ENCODE data around the gene FAM177A1. TPM values are rescaled to one million over a fixed set of nuclear protein-coding genes. Genes with fewer than 3 reads are reported as not detected.

FAM177A1 gene
- total RNA-seq, 1 donor from 2014 or later: 58.2 TPM

DNA sequence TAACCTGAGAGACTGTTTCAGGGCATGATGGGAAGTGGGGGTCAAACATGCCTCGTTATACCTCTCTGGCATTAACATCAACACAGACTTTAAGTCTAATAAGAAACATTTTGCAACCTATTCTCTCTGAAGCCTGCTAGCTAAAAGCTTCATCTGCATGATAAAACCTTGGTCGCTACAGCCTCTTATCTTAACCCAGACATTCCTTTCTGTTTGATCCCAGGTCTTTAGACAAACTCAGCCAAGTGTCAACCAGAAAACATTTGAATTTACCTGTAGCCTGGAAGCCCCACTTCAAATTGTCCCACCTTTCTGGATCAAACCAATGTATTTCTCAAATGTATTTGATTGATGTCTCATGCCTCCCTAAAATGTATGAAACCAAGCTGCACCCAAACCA lies 66.6 kb downstream of the FAM177A1 start:
- Mint-ChIP-seq H3K27ac (no peak overlapping the region), H3K4me1 (no peaks in the 10 kb centered on the region), H3K9me3 (no peaks in the 10 kb centered on the region), H3K27me3 (ENCODE audit: insufficient read depth, low read depth) (peaks cover 2% of the 10 kb centered on the region), H3K36me3 (peaks cover 48% of the 10 kb centered on the region), H3K4me3 (no peak overlapping the region)
- Histone ChIP-seq H3K36me3 (peaks cover 14% of the 10 kb centered on the region), H3F3A (ENCODE audit: low read depth) (no peaks in the 10 kb centered on the region), H3K9ac (no peak overlapping the region), H3K9me3 (ENCODE audit: low read depth) (no peaks in the 10 kb centered on the region), H3K27me3 (no peaks in the 10 kb centered on the region), H3K79me2 (ENCODE audit: low read depth) (peaks cover 15% of the 10 kb centered on the region), H3K4me3 (no peak overlapping the region), H2AFZ (replicated peaks) (no peak overlapping the region), H3K27ac (no peak overlapping the region), H4K20me1 (ENCODE audit: low read depth) (no peaks in the 10 kb centered on the region), H3K4me1 (no peaks in the 10 kb centered on the region), H3K4me2 (no peak overlapping the region)
- TF ChIP-seq EZH2 (IDR thresholded peaks at IDR 0.05) (no peak), EZH2phosphoT487 (IDR thresholded peaks at IDR 0.05) (no peak)
- TF ChIP-seq, protein P1, sequence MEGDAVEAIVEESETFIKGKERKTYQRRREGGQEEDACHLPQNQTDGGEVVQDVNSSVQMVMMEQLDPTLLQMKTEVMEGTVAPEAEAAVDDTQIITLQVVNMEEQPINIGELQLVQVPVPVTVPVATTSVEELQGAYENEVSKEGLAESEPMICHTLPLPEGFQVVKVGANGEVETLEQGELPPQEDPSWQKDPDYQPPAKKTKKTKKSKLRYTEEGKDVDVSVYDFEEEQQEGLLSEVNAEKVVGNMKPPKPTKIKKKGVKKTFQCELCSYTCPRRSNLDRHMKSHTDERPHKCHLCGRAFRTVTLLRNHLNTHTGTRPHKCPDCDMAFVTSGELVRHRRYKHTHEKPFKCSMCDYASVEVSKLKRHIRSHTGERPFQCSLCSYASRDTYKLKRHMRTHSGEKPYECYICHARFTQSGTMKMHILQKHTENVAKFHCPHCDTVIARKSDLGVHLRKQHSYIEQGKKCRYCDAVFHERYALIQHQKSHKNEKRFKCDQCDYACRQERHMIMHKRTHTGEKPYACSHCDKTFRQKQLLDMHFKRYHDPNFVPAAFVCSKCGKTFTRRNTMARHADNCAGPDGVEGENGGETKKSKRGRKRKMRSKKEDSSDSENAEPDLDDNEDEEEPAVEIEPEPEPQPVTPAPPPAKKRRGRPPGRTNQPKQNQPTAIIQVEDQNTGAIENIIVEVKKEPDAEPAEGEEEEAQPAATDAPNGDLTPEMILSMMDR (IDR thresholded peaks at IDR 0.05): no peak
- no peak for DNase-seq (ENCODE audit: low spot score)

DNA sequence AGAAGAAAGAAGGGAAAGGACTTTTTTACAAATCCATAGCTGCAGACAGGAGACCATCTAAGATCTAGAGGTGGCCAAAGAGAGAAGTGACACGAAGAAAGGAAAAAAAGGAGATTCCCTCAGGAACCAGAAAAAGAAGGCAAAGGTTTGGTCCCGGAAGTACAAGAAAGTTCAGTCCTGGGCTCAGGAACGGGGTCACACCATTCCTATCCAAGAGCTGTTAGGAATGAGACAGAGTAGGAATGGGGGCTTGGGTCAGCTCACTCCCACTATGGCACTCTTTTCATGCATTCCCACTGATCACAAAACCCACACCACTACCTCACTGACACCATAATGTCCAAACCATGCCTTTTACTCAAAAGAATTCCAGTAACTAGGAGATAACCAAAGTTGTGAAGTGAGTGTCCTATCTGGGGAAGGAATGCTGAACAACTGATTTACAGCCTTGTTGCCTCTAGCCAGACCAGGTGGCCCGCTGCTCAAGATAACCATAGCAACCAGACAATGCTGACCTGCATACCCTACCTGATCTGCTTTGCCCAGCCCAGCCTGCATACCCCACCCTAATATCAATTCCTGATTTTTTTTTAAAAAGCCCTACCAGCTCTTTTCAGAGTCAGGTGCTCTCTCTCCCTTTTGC lies 67.4 kb downstream of the FAM177A1 start:
- Histone ChIP-seq H3K27me3 (no peaks in the 10 kb centered on the region), H3K27ac (no peak overlapping the region), H3K9me3 (ENCODE audit: low read depth) (no peaks in the 10 kb centered on the region), H3K4me1 (no peaks in the 10 kb centered on the region), H3K36me3 (peaks cover 14% of the 10 kb centered on the region), H3K9ac (no peak overlapping the region), H3K4me3 (no peak overlapping the region), H3F3A (ENCODE audit: low read depth) (no peaks in the 10 kb centered on the region), H4K20me1 (ENCODE audit: low read depth) (no peaks in the 10 kb centered on the region), H2AFZ (replicated peaks) (no peak overlapping the region), H3K4me2 (no peak overlapping the region), H3K79me2 (ENCODE audit: low read depth) (peaks cover 15% of the 10 kb centered on the region)
- peak overlapping the region; percentile 7 for H3K27ac Mint-ChIP-seq
- peaks cover 3% of the 10 kb centered on the region for H3K4me1 Mint-ChIP-seq
- H3K27me3 Mint-ChIP-seq (ENCODE audit: insufficient read depth, low read depth): peaks cover 2% of the 10 kb centered on the region
- DNase-seq (ENCODE audit: low spot score): no peak
- H3K9me3 Mint-ChIP-seq: no peaks in the 10 kb centered on the region
- TF ChIP-seq EZH2phosphoT487 (IDR thresholded peaks at IDR 0.05): no peak
- TF ChIP-seq EZH2 (IDR thresholded peaks at IDR 0.05): no peak
- TF ChIP-seq, protein P1 (IDR thresholded peaks at IDR 0.05): no peak
- no peak overlapping the region for H3K4me3 Mint-ChIP-seq
- peaks cover 48% of the 10 kb centered on the region for H3K36me3 Mint-ChIP-seq

DNA sequence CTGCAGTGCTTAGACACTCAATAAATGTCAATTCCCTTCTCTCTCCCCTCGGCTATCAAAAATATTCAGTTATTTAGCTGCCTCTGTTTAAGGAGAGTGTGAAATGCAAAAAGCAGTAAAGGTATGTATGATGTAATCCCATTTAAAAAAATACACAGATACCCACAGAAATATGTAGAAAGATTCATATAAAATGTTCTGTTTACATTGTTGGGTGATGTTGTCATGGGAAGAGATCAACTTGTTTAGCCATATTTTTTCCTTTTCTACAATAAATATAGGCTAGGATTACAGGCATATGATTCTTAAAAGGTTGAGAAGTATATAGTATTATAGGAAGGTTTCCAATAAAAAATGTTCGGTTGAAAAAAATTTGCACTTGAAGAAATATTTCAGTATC lies 68.0 kb downstream of the FAM177A1 start:
- no peaks in the 10 kb centered on the region for H3K27me3 ChIP-seq
- no peak overlapping the region for H3K4me2 ChIP-seq
- H3K9ac ChIP-seq: no peak overlapping the region
- DNase-seq (ENCODE audit: low spot score): no peak
- no peaks in the 10 kb centered on the region for H3K4me1 ChIP-seq
- H4K20me1 ChIP-seq (ENCODE audit: low read depth): no peaks in the 10 kb centered on the region
- H3F3A ChIP-seq (ENCODE audit: low read depth): no peaks in the 10 kb centered on the region
- Mint-ChIP-seq H3K27me3 (ENCODE audit: insufficient read depth, low read depth) (peaks cover 2% of the 10 kb centered on the region), H3K9me3 (no peaks in the 10 kb centered on the region), H3K4me1 (peaks cover 3% of the 10 kb centered on the region), H3K27ac (no peak overlapping the region), H3K4me3 (no peak overlapping the region), H3K36me3 (peaks cover 48% of the 10 kb centered on the region)
- no peaks in the 10 kb centered on the region for H3K9me3 ChIP-seq (ENCODE audit: low read depth)
- H3K4me3 ChIP-seq: no peak overlapping the region
- H3K79me2 ChIP-seq (ENCODE audit: low read depth): peaks cover 15% of the 10 kb centered on the region
- H3K36me3 ChIP-seq: peaks cover 14% of the 10 kb centered on the region
- TF ChIP-seq, protein P1 (IDR thresholded peaks at IDR 0.05): no peak
- TF ChIP-seq EZH2phosphoT487 (IDR thresholded peaks at IDR 0.05): no peak
- no peak for TF ChIP-seq EZH2 (IDR thresholded peaks at IDR 0.05)
- no peak overlapping the region for H3K27ac ChIP-seq
- no peak overlapping the region for H2AFZ ChIP-seq (replicated peaks)
